D721Med (cell line): ENCODE measurements around the gene ZNF593OS.

ENCODE experiments used
- DNase-seq: peaks from one replicate; pipeline ENCODE4 v3.0.0; 2011; ENCODE audit warnings: low spot score; ENCODE audit not compliant: insufficient read length
- FAIRE-seq: peaks from 2 replicates; lab custom pipeline; 2011; peaks lifted over from hg19 to GRCh38; lab: Jason Lieb, UNC
- TF ChIP-seq, protein P1 (sequence below): IDR thresholded peaks from 2 replicates; pipeline ENCODE4 v1.5.1; 2012; ENCODE audit warnings: mild to moderate bottlenecking, control low read depth; ENCODE audit not compliant: insufficient read depth; ENCODE audit errors: missing control alignments

The ZNF593OS gene

GRCh38 chr1:26171084-26172072, at the start of gene ZNF593OS:
Gene ZNF593OS (minus strand): TSS chr1:26171832. CDS start chr1:26171661, 171 bp downstream.
- TF ChIP-seq, protein P1, sequence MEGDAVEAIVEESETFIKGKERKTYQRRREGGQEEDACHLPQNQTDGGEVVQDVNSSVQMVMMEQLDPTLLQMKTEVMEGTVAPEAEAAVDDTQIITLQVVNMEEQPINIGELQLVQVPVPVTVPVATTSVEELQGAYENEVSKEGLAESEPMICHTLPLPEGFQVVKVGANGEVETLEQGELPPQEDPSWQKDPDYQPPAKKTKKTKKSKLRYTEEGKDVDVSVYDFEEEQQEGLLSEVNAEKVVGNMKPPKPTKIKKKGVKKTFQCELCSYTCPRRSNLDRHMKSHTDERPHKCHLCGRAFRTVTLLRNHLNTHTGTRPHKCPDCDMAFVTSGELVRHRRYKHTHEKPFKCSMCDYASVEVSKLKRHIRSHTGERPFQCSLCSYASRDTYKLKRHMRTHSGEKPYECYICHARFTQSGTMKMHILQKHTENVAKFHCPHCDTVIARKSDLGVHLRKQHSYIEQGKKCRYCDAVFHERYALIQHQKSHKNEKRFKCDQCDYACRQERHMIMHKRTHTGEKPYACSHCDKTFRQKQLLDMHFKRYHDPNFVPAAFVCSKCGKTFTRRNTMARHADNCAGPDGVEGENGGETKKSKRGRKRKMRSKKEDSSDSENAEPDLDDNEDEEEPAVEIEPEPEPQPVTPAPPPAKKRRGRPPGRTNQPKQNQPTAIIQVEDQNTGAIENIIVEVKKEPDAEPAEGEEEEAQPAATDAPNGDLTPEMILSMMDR = no peak
- FAIRE-seq (no peak), DNase-seq (no peak)

DNA sequence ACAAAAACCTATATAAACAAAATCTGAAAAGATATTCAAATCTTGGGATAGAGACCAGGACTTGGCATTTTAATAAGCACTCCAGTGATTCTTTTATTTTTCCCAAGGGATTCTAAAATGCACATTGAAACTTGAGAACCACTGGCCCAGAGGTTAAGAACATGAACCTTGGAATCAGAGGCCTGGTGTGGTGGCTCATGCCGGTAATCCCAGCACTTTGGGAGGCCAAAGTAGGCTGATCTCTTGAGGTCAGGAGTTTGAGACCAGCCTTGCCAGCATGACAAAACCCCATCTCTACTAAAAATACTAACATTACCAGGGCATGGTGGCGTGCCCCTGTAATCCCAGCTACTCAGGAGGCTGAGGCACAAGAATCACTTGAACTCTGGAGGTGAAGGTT, 49.5 kb upstream of the ZNF593OS start:
- TF ChIP-seq, protein P1 = no peak
- no peak for FAIRE-seq

GRCh38 chr1:26220199-26220912, 48.7 kb upstream of the ZNF593OS start:
- DNase-seq = no peak
- FAIRE-seq = no peak
- TF ChIP-seq, protein P1 = no peak

More for the DNA sequence above, 49.5 kb upstream of the ZNF593OS start:
- DNase-seq = no peak

- FAIRE-seq = no peak
- TF ChIP-seq, protein P1 = no peak
- no peak for DNase-seq
Measured at GRCh38 chr1:26218906-26219494, 47.4 kb upstream of the ZNF593OS start.

DNA sequence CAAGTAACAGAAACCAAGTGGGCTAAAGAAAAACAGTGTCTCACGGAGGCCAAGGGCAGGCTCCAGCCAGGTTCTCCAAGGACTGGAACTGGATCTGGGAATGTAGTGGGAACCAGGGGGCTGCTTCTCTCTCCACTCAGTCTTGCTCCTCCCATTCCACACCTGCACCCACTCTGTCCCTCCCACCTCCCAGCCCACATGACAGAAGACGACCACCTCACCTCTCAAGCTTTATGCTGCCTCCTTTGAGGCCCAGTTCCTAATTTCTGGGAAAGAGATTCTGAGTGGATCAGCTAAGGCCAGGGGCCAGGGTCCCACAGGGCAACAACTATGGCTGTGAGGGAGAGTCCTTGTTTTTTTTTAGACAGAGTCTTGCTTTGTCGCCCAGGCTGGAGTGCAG, 43.6 kb upstream of the ZNF593OS start:
- FAIRE-seq (no peak), DNase-seq (no peak)
- TF ChIP-seq, protein P1 = no peak

DNA sequence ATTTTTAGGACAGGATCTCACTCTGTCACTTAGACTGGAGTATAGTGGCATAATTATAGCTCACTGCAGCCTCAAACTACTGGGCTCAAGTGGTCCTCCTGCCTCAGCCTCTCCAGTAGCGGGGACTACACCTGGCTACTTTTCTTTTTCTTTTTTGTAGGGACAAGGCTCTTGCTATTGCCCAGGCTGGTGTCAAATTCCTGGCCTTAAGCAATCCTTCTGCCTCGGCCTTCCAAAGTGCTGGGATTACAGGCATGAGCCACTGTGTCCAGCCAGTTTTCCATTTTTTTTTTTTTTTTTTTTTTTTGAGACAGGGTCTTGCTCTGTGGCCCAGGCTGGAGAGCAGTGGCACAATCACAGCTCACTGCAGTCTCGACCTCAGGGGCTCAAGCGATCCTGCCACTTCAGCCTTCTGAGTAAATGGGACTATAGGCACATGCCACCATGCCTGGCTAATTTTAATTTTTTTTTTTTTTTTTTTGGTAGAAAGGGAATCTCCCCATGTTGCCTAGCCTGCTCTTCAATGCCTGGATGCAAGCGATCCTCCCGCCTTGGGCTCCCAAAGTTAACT, 41.8 kb upstream of the ZNF593OS start:
- TF ChIP-seq, protein P1 = no peak
- no peak for DNase-seq
- FAIRE-seq = no peak
